NOMO-1 treated with DMSO at 0.1 percent for 48 hours (cell line): ENCODE measurements around the gene STARD3.

Experiments used
- DNase-seq: peaks from one replicate; lab custom pipeline; 2025; ENCODE audit not compliant: unreplicated experiment; lab: John Stamatoyannopoulos, UW

The STARD3 gene

DNA sequence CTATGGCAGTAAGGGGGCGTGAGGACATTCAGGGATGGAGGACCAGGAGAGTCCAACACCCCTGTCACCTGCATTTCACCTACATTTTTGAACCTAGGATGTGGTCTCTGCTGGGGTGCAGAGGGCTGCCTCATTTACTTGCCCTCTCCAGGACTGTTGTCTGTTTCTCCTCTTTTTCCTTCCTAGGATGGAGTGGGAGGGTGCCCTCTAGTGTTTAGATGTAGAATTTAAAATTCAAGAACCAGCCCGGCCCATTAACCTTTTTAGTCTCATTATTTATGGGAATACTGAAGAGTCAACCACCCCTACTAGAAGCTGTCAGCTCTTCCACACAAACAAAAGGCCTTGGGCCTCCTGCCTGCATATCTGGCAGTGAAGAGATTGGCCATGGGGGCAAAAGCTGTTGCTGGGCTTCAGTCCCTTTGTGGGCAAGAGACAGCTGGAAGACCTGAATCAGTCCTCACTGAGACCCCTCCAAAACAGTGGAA, 2.5 kb upstream of the STARD3 start:
- peak; percentile 24 for DNase-seq

DNA sequence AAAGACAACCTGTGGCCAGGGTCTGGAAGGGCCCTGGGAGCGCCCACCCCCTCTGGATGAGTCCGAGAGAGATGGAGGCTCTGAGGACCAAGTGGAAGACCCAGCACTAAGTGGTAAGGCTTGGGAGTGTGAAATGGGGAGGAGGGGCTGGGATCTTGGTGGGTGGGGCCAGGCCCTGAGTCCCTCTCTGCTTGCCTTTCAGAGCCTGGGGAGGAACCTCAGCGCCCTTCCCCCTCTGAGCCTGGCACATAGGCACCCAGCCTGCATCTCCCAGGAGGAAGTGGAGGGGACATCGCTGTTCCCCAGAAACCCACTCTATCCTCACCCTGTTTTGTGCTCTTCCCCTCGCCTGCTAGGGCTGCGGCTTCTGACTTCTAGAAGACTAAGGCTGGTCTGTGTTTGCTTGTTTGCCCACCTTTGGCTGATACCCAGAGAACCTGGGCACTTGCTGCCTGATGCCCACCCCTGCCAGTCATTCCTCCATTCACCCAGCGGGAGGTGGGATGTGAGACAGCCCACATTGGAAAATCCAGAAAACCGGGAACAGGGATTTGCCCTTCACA, 1.2 kb upstream of the STARD3 start:
- DNase-seq, result no peak

DNA sequence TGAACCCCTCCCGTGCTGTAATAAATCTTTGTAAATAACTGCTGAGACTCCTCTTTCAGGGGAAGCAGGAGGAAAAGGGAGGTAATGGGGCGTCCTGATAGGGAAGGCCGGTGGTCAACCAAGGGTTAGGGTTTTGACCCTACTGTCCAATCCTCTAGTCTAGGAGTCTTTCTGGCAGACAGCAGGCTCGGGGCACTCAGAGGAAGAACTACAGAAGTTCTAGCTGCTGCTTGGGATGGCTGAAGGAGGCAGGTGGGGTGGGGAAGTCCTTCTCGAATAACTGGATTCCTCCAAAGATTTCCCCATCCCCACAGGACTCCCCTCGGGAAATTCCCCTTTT, 387 bp upstream of the STARD3 start:
- no peak for DNase-seq

DNA sequence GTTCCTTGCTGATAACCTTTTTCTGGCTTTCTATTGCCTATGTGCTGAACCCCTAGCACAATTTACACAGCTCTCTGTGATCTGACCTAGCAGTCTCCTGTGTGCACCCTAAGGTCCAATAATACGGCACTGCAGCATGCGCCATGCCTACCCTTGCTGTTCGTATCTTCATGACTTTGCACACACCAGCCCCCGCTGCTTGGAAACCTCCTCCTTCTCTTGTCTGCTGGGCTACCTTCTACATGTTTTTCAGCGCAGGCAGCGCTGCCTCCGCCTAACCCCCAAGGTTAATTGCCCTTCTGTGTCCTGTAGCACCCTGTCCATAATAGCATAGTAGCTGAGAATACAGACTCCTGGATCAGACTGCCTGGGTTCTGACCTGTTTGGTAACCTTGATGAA, 1.4 kb downstream of the STARD3 start:
- DNase-seq, result no peak

DNA sequence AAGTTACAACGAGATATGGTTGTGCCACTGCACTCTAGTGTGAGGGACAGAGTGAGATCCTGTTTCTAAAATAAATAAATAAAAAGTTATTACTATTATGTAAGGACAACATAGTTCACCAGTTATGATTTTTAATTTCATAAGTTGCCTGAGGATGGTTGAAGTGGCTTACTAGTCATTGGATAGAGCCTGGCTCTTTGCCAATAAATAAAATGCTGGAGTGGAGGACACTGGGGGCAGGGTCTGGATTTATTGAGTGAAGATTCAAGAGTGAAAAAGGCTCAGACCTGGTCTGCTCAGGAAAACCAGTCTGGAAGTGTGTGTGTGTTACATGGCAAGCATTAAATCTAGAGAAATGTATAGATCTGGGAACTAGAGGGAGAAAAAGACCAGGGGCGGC, 2.1 kb downstream of the STARD3 start:
- no peak for DNase-seq

DNA sequence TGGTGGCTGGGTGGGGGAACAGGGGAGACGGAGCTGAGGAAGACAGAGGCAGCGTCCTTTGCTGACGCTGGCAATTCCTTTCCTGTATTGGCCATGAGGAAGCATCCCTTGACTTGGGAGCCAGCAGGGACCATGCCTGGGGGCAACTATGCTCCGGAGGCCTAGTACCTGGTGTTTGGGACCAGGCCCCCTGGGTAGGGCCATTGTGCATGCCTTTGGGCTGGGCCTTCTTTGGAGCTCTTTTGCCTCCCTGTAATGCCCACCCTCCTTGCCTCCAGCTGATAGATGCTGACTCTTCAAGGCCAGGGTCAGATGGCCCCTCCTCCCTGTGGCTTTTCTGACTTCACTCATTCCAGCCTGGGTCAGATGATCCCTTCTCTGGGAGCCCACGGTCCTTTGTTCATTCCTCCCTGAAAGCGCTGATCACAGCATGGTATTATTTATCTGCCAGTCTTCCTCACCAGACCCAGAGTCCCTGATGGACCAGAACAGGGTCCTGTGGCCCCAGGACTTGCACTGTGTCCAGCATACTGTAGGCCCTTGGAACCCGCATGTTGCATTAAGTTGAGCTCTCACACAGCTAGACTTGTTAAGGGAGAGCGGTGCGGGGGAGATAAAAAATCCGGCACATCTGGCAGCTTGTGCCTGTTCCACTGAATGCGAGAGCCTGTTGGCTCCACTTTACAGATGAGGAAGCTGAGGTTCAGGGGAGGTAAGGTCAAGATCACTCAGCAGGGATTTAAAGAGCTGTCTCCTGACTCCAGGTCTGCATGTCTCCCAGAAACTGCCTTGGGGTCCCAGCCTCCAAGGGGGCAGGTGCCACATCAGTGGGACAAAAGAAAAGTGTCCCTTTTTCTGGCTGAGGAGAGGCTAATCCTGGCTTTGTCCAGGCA, 2.9 kb downstream of the STARD3 start:
- DNase-seq, result no peak

DNA sequence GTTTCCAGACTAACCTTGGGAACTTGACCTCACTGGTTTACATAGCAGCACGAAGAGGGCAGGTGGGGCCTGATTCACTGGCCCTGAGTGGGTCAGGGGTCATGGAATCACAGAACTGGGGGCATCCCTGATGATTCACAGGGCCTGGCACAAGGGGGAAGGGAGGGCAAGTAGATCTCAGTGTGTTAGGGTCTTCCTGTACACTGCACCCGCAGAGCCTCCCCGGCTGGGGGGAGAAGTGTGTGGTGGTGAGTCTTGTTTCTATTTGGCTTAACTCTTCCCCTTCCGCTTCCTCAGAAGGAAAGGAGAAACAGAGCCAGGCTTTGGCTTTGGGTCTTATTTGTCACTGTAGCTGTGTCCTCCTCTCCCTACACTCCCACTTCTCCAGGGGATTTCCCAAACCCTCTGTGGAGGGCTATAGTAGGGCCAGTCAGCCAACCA, 3.7 kb downstream of the STARD3 start:
- no peak for DNase-seq

DNA sequence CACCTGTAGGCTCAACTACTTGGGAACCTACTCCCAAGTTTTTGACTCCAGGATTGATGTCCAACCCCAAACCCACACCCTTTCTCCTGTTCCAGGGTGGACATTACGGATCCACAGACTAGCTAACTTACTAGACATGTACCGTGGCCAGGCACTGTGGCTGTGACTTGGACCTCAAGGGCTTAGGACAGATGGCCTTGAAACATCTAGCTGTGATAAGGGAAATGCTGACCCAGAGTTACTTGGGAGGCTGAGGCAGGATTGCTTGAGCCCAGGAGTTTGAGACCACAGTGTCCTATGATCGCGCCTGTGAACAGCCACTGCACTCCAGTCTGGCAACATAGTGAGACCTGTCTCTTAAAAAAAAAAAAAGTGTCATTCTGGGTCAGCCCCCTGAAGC, 4.2 kb downstream of the STARD3 start:
- DNase-seq, result no peak

DNA sequence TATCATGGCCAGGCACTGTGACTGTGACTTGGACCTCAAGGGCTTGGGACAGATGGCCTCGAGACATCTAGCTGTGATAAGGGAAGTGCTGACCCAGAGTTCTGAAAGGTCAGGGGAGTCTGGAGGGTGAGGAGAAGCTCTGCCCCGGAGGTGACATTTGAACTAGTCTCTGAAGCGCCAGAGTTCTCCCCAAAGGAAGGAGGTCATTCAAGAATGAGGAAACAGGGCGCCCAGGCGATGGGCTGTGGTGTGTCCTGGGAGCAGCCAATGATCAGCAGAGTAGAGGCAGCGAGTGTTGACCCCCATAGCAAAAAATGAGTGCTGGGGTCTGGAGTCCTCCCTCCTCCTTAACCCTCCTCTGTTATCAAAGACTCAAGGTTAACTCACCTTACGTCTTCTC, 4.9 kb downstream of the STARD3 start:
- no peak for DNase-seq

DNA sequence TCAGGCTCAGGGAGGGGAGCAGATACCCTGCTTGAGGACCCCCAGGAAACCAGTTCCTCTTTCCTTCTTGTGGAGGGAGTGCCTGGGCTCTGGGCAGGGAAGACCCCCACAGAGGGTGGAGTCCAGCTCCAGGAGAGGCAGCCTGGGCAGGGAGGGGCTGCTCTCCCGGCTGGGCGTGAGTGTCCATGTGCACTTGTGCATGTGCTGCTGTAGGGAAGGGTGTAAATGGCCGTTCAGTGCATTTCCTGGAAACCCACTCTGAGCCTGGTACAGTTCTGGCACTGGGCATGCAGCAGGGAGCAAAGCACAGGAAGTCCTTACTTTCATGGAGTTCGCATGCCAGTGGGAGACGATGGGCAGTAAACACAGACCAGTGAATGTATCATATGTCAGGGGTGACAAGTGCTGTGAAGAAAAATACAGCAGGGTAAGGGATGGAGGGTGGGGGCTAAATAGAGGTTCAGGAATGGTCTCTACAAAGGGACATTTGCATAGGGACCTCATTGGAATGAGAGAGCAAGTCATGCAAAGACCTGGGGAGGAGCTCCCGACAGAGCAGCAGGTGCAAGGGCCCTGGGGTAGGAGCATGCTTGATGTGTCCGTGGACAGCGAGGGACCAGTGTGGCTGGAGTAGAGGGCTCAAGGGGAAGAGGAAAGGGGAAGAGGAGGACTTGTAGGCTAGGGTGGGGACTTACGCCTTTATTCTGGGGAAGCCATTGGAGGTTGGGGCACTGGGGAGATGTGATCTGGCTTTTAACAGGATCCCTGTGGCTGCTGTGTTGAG, 5.5 kb downstream of the STARD3 start:
- DNase-seq, result no peak

DNA sequence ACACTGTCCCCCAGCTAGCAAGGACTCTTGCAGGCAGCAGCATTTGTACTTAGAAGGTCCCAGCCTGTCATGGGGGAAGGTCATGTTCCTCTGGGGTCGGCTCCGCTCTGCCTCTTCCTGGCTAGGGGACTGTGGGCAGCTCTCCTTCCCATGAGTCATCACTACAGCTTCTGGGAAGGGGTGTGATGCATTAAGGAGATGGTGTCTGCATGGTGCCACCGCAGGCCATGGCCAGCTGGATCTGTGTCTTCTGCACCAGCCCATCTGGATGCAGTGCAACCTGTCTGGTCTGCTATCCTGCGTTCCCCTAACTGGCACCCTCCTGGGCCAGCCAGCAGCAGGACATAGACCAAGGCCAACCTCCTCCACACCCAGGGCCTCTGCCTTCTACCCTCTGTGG, 6.3 kb downstream of the STARD3 start:
- no peak for DNase-seq

DNA sequence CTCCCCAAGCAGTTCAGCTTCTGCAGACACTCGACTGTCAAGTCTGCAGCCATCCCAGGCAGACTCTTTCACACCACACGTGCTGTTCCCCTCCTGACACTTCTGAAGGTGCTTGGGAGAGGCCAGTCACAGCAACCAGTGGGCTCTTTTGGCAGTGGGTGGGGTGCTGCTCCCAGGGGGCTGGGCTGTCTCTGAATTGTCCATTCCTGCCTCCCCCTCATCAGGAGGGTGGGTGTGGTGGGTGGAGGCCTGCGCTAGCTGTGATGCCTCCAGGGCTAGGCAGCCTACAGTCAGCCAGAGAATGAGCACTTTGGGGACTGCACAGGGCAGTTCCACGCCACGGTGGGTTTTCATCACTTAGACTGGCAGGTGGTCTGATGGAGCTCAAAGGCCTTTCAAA, 10.3 kb downstream of the STARD3 start:
- no peak for DNase-seq

DNA sequence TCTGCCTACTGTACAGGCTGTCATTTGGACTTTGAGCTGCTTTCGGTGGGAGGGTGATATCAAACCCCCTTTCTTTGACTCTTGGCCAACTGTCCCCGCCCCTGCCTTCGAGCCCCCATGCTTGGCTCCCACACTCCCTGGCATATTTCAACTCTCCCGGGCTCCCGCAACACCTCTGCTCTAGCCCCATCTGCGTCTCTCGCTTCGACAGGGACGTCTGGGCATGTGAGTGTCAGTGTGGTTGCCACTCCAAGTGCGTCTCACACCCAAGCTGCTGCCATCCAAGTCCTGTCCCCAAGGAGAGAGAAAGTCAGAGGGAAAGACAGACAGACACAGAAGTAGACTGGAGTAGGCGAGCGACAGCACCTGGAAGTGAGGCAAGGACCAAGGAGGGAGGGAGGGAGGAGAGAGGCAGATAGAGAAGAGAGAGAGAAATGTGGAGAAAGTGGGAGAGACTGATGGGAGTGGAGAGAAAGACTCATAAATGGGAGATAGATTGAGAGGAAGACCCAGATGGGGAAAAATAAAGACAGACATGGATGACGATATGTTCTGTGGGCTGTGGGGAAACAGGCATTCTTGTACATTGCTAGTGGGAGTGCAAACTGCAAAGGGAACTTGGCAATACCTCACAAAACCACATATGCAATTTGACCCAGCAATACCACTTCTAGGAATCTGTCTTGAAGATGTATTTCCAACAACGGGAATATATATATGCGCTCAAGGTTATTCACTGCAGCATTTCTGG, 11.8 kb downstream of the STARD3 start:
- DNase-seq, result no peak

DNA sequence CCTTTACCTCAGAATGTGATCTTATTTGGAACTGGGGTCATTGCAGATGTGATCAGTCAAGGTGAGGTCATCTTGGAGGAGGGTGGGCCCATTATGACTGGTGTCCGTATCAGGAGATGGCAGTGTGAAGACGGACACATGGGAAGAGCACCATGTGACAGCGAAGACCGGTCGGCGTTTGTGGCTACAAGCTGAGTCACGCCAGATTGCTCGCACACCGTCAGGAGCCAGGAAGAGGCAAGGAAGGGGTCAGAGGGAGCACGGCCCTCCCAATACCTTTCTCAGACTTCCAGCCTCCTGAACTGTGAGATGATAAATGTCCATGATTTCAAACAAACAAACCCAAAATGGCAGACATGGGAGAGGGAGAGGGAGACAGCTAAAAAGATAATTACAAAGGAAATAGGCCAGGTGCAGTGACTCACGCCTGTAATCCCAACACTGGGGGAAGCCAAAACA, 13.2 kb downstream of the STARD3 start:
- DNase-seq, result no peak

DNA sequence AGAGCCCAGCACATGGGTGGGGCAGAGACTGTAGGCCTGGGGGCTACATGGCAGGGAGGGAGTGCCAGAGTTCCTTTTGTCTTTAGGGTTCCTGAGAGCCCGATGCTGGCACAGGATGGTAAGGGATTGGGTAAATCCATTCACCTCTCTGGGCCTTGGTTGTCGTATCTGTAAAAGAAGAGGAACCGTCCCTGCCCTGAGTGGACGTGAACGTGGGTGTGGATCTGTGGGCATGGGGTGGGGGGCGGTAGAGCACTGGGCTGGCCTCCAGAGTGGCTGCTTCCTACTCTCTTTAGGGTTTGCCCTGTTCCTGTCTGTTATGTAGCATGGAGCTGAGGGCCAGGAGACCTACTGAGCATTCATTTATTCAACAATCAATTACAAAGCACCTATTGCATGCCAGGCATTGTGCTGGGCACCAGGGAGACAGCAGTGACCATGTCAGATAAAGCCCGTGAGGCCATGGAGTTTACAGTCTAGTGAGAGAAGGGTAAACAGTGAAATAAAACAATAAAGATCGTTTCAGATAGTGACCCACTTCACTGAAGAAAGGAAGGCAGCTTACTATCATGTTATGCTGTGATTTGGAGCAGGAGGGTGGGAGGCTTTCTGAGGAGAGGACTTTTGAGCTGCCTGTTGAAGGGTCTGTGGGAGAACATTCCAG, 15.1 kb downstream of the STARD3 start:
- no peak for DNase-seq

DNA sequence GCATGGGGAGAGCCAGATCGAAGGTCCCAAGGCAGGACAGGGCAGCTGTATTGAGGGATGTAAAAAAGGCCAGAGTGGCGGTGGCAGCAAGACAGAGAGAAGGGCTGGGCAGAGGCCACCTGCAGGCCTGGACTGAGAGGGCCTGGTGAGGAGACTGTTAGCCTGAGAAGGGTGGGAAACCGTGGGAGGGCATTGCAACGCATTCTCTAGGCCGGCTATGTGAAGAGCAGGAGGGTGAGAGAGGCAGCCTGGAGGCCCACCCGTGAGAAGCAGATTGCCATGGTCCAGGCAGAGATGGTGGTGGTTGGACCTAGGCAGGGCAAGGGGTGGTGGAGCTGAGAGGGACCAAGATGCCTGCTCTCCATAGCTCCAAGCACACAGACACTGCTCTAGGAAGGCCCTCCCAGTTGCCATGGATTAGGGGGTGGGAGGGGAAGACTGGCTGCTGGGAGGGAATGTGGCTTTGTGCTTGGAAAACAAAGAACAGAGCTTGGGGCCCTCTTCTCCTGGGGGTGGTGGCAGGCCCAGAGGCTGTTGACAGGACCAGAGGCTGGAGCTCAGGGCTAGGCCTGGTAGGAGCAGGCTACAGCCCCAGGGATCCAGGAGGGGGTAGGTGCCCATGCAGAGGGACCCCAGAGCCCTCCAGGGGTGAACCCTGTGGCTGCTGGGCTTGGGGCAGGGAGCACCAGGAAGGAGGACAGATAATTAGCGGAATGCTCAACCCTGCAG, 15.8 kb downstream of the STARD3 start:
- DNase-seq, result no peak

DNA sequence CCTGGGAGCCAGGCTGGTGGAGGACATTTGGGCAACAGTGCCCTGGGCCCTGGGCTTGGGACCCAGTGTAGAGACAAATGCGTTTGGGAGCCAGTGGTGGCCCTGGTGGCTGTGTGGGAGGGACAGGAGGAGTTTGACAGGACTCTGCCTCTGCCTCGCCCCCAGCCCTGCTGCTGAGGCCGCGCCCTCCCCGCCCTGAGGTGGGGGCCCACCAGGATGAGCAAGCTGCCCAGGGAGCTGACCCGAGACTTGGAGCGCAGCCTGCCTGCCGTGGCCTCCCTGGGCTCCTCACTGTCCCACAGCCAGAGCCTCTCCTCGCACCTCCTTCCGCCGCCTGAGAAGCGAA, 16.3 kb downstream of the STARD3 start:
- no peak for DNase-seq

DNA sequence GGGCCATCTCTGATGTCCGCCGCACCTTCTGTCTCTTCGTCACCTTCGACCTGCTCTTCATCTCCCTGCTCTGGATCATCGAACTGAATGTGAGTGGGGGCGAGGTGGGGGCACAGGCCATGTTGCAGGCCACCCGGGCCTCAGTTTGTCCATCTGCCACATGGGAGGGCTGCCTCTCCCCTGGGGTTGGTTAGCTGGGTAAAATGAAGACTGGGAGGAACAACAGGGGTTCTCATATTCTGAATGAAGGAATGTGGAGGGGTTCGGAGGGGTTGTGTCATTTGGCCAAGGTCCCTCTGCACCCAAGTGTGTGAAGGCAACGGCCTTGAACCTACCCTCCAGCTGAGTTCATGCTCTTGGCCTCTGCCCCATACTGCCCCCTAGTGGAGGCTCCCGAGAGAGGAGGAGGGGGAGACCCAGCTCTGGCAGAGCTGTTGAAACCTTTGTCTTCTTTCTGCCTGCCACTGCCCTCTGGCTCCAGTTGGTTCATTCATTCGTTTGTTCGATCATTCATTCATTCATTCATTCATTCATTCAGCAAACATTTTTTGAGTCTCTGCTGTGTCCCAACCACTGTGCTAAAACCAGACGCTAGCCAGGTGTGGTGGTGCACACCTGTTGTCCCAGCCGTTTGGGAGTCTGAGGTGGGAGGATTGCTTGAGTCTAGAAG, 16.9 kb downstream of the STARD3 start:
- DNase-seq, result peak; percentile 40

DNA sequence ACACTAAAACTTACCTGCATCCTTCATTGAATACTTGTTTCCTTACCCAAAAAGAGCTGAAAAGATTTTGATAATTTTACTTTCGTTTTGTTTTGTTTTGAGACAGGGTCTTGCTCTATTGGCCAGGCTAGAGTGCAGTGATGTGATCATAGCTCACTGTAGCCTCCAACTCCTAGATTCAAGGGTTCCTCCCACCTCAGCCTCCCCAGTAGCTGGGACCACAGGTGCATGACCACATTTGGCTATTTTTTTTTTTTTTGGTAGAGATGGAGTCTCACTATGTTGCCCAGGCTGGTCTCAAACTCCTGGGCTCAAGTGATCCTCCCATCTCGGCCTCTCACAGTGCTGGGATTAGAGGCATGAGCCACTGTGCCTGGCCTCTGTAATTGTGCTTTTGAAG, 18.2 kb downstream of the STARD3 start:
- DNase-seq, result no peak
